Activated CD8-positive, alpha-beta memory T cell treated with anti-CD3 and anti-CD28 coated beads, Interleukin-2, amount 50 U/mL, for 48 hours (primary cell): Measurements from ENCODE around the gene ANKRD53.

Experiments used
- DNase-seq: peaks from one replicate; pipeline ENCODE4 v3.0.0-alpha.2; 2020

The ANKRD53 gene

GRCh38 chr2:70967189-70967588 lies 11.2 kb upstream of the ANKRD53 start:
- DNase-seq: no peak

GRCh38 chr2:70974592-70974991 lies 3.8 kb upstream of the ANKRD53 start:
- DNase-seq: no peak

- DNase-seq: no peak
Observed at GRCh38 chr2:70975237-70975636, 3.2 kb upstream of the ANKRD53 start.

GRCh38 chr2:70977605-70978205 lies 725 bp upstream of the ANKRD53 start:
- peak; percentile 56 for DNase-seq

- DNase-seq: peak; percentile 53
Observed at GRCh38 chr2:70979180-70979488, 704 bp downstream of the ANKRD53 start.

GRCh38 chr2:70979626-70980025 lies 1.2 kb downstream of the ANKRD53 start:
- DNase-seq: no peak

- DNase-seq: no peak
Observed at GRCh38 chr2:70981421-70981820, 3.0 kb downstream of the ANKRD53 start.

GRCh38 chr2:70981866-70982810 lies 3.7 kb downstream of the ANKRD53 start:
- peak; percentile 48 for DNase-seq

GRCh38 chr2:70982971-70983370 lies 4.5 kb downstream of the ANKRD53 start:
- DNase-seq: peak; percentile 35

- DNase-seq: peak; percentile 37
Observed at GRCh38 chr2:70983506-70984227, 5.2 kb downstream of the ANKRD53 start.

- no peak for DNase-seq
Observed at GRCh38 chr2:70984228-70984575, 5.8 kb downstream of the ANKRD53 start.

GRCh38 chr2:70984576-70985282 lies 6.3 kb downstream of the ANKRD53 start:
- DNase-seq: peak; percentile 94

GRCh38 chr2:70985283-70985688 lies 6.9 kb downstream of the ANKRD53 start:
- peak; percentile 52 for DNase-seq

GRCh38 chr2:70985956-70986355 lies 7.5 kb downstream of the ANKRD53 start:
- DNase-seq: peak; percentile 34

GRCh38 chr2:70986499-70987189 lies 8.2 kb downstream of the ANKRD53 start:
- peak; percentile 44 for DNase-seq

GRCh38 chr2:70987386-70987785 lies 9.0 kb downstream of the ANKRD53 start:
- no peak for DNase-seq

GRCh38 chr2:70988151-70988550 lies 9.7 kb downstream of the ANKRD53 start:
- DNase-seq: no peak

GRCh38 chr2:70988726-70989648 lies 10.6 kb downstream of the ANKRD53 start:
- DNase-seq: no peak

GRCh38 chr2:70990216-70990615 lies 11.8 kb downstream of the ANKRD53 start:
- DNase-seq: no peak

- no peak for DNase-seq
Observed at GRCh38 chr2:70991142-70991541, 12.7 kb downstream of the ANKRD53 start.

- no peak for DNase-seq
Observed at GRCh38 chr2:70991742-70992141, 13.3 kb downstream of the ANKRD53 start.
